Kidney epithelial cell (primary cell): ENCODE results near the gene ZBTB32. TPM values are rescaled to one million over a fixed set of nuclear protein-coding genes. Genes with fewer than 3 reads are reported as not detected.

Experiments
- DNase-seq: peaks from one replicate; pipeline ENCODE4 v3.0.0-alpha.2; 2010; ENCODE audit warnings: low read depth
- H3K27me3 ChIP-seq: 2 replicates; pipeline ENCODE4 v1.6.0; 2011; ENCODE audit warnings: low read length; ENCODE audit not compliant: control insufficient read depth, insufficient read depth
- H3K36me3 ChIP-seq: 2 replicates; pipeline ENCODE4 v1.5.1; 2011; ENCODE audit warnings: low read length; ENCODE audit not compliant: control insufficient read depth, insufficient read depth
- H3K4me3 ChIP-seq: 2 replicates; pipeline ENCODE4 v1.5.1; 2011; ENCODE audit warnings: low read depth, mild to moderate bottlenecking, control low read depth, low read length
- total RNA-seq: library from RNA; depleted of rRNA; stranded (reverse); fragments of >200 nt; gene quantifications from 2 replicates; pipeline ENCODE4 v1.2.3, GENCODE V29; 2015
- TF ChIP-seq, protein P1 (sequence below): IDR thresholded peaks from 2 replicates; pipeline ENCODE4 v1.5.1; 2011; ENCODE audit warnings: mild to moderate bottlenecking, moderate library complexity, low read length, control low read depth, inconsistent platforms; ENCODE audit not compliant: insufficient read depth, poor library complexity, severe bottlenecking

The ZBTB32 gene
- total RNA-seq, 1 donor from 2014 or later: not detected

DNA sequence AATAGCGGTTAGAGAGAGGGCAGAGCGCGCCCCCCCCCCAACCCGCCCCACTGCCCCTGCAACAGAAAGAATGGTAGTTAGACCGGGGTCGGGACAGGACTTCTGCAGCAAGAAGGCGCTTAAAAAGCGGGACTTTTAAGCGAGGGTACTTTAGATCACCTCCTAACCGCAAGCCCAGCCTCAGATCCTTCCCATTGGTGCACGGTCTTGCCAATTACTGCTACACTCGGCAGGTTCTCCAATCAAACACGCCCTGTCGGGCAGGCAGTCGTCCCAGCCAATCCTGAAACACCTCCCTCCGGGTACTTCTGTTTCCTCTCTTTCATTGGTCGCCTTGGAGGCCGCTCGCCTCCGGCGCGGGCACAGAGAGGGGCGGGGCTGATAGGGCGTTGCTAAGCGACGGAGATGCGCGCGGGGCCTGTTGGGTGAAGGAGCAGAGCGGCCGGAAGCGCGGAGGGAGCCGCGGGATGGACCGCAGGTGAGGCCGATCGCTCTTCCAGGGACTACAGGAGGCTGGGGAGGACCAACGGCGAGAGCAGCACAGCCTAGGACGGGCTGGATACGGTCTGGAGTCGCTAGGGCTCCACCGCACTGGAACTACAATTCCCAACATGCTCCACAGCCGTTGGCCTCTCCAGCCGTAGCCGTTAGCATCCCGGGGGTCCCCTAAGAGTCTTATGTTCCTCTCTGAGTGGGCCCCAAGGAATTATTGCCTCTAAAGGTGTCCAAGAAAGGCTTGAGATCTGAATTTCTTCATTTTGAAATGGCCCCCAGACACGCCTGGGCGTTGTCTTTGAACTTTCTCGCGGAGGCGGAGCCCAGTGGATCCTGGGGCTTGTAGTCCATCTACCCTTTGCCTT lies 53.6 kb downstream of the ZBTB32 start, which contains the start of gene PROSER3:
PROSER3 (plus strand) TSS at position 428 of the 860 bp plus-strand sequence; CDS start at position 468, 40 bp downstream.
- Histone ChIP-seq H3K36me3 (peaks cover 3% of the 10 kb centered on the region), H3K27me3 (no peaks in the 10 kb centered on the region), H3K4me3 (peak within 1 kb of the TSS; percentile 66)
- TF ChIP-seq, protein P1, sequence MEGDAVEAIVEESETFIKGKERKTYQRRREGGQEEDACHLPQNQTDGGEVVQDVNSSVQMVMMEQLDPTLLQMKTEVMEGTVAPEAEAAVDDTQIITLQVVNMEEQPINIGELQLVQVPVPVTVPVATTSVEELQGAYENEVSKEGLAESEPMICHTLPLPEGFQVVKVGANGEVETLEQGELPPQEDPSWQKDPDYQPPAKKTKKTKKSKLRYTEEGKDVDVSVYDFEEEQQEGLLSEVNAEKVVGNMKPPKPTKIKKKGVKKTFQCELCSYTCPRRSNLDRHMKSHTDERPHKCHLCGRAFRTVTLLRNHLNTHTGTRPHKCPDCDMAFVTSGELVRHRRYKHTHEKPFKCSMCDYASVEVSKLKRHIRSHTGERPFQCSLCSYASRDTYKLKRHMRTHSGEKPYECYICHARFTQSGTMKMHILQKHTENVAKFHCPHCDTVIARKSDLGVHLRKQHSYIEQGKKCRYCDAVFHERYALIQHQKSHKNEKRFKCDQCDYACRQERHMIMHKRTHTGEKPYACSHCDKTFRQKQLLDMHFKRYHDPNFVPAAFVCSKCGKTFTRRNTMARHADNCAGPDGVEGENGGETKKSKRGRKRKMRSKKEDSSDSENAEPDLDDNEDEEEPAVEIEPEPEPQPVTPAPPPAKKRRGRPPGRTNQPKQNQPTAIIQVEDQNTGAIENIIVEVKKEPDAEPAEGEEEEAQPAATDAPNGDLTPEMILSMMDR: no peak
- peak; percentile 98 for DNase-seq

DNA sequence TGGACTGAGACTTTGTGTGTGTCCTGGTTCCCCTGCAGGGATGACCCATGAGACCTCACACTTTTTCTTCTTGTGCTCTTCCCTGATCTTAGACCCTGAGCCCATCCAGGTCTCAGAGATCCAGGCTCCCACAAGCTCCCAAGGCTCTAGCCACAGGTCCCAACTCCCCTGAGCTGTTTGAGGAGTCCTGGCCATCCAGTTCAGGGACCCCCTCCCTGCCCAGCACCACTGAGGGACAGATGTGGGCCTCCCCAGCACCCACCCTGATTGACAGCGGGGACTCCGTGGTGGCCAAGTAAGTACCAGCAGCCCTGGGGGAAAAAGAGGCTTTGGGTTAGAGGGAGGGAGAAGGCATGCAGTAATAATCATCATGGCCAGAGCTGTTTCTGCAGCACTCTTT lies 55.3 kb downstream of the ZBTB32 start:
- Histone ChIP-seq H3K36me3 (peaks cover 3% of the 10 kb centered on the region), H3K4me3 (no peak overlapping the region), H3K27me3 (no peaks in the 10 kb centered on the region)
- DNase-seq: no peak
- TF ChIP-seq, protein P1: no peak

DNA sequence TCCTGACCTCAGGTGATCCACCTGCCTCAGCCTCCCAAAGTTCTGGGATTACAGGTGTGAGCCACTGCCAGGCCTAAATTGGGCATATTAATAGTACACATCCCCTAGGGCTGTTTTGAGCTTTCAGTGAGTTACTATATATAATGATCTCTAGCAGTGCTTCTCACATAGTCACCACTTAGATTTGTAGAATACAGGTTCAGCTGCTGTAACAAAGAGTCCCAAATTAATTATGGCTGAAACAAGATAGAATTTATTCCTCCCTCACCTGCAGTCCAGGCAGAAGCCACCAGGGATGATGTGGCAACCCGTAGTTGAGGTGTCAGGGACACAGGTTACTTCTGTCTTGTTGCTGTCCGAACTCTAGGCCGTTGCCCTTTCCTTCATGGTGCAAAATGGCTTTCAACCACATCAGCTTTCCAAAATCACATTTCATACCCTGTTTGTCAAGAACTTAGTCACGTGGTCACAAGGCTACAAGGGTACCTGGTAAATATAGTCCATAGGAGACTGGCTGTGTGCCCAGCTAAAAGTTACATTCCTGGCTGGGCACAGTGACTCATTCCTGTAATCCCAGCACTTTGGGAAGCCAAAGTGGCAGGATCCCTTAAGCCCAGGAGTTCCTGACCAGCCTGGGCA lies 56.5 kb downstream of the ZBTB32 start:
- Histone ChIP-seq H3K36me3 (peaks cover 3% of the 10 kb centered on the region), H3K4me3 (no peak overlapping the region), H3K27me3 (no peaks in the 10 kb centered on the region)
- DNase-seq: no peak
- TF ChIP-seq, protein P1: no peak

DNA sequence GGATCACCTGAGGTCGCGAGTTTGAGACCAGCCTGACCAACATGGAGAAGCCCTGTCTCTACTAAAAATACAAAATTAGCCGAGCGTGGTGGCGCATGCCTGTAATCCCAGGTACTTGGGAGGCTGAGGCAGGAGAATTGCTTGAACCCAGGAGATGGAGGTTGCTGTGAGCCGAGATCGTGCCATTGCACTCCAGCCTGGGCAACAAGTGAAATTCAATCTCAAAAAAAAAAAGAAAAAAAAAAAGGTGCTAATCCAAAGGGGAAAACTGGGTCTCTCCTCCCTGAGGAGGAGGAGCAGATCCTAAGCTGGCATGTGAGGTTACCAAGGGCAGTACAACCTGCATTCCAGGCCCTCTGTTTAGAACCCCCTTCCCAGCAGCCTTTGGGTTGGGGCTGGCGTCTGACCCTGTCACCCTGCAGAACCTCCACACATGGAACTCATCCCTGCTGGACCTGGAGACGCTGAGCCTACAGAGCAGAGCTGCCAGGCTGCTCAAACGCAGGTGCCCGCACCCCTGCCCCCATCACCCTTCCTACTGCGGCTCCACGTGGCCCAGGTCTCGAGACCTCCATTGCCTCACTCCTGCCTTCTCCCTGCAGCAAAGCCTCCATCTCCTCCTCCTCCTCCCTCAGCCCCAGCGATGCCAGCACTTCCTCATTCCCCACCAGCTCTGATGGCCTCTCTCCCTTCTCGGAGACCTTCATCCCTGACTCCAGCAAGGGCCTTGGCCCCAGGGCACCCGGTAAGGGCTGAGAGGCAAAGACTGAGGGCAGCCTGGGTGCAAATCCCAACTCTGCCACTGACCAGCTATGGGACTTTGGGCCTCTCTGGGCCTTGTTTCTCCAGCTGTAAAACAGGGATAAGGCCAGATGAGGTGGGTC lies 60.3 kb downstream of the ZBTB32 start:
- H3K27me3 ChIP-seq: no peaks in the 10 kb centered on the region
- TF ChIP-seq, protein P1: no peak
- H3K4me3 ChIP-seq: no peak overlapping the region
- H3K36me3 ChIP-seq: peaks cover 3% of the 10 kb centered on the region
- no peak for DNase-seq

Other genes with a start within 250 kb of the ZBTB32 start
- not detected in 2 replicates for gene KRTDAP, start 214.1 kb upstream of the ZBTB32 start, total RNA-seq
- gene DMKN, start 190.9 kb upstream of the ZBTB32 start, total RNA-seq: 219 and 266 TPM in 2 replicates
- not detected in 2 replicates for gene SBSN, start 176.2 kb upstream of the ZBTB32 start, total RNA-seq
- gene GAPDHS, start 171.1 kb upstream of the ZBTB32 start, total RNA-seq: not detected in 2 replicates
- 160 and 166 TPM in 2 replicates for gene TMEM147, start 158.9 kb upstream of the ZBTB32 start, total RNA-seq
- not detected in 2 replicates for gene ATP4A, start 140.9 kb upstream of the ZBTB32 start, total RNA-seq
- gene PMIS2, start 118.4 kb upstream of the ZBTB32 start, total RNA-seq: not detected in 2 replicates
- gene HAUS5, start 91.8 kb upstream of the ZBTB32 start, total RNA-seq: 12.3 and 14.1 TPM in 2 replicates
- 115 and 121 TPM in 2 replicates for gene RBM42, start 75.5 kb upstream of the ZBTB32 start, total RNA-seq
- gene ETV2, start 62.8 kb upstream of the ZBTB32 start, total RNA-seq: not detected in 2 replicates
- gene COX6B1, start 56.2 kb upstream of the ZBTB32 start, total RNA-seq: 347 and 569 TPM in 2 replicates
- not detected in 2 replicates for gene UPK1A, start 38.0 kb upstream of the ZBTB32 start, total RNA-seq
- gene KMT2B, start 13.4 kb downstream of the ZBTB32 start, total RNA-seq: 18.4 and 31.8 TPM in 2 replicates
- gene IGFLR1, start 37.9 kb downstream of the ZBTB32 start, total RNA-seq: 1.9 and 8.8 TPM in 2 replicates
- gene U2AF1L4, start 40.9 kb downstream of the ZBTB32 start, total RNA-seq: 15.5 and 17.6 TPM in 2 replicates
- 46.8 and 59.7 TPM in 2 replicates for gene PSENEN, start 41.1 kb downstream of the ZBTB32 start, total RNA-seq
- gene LIN37, start 44.0 kb downstream of the ZBTB32 start, total RNA-seq: 15.1 and 22.0 TPM in 2 replicates
- 0.17 and 0.82 TPM in 2 replicates for gene HSPB6, start 52.5 kb downstream of the ZBTB32 start, total RNA-seq
- gene PROSER3, start 53.6 kb downstream of the ZBTB32 start, total RNA-seq: 6.1 and 13.0 TPM in 2 replicates
- 2.8 and 3.5 TPM in 2 replicates for gene ARHGAP33, start 71.0 kb downstream of the ZBTB32 start, total RNA-seq
- gene PRODH2, start 108.3 kb downstream of the ZBTB32 start, total RNA-seq: not detected in 2 replicates
- gene NPHS1, start 147.9 kb downstream of the ZBTB32 start, total RNA-seq: 0.68 and 0.92 TPM in 2 replicates
- gene KIRREL2, start 152.4 kb downstream of the ZBTB32 start, total RNA-seq: 0.50 and 1.0 TPM in 2 replicates
- gene APLP1, start 164.0 kb downstream of the ZBTB32 start, total RNA-seq: 6.3 and 9.3 TPM in 2 replicates
- 6.1 and 6.2 TPM in 2 replicates for gene NFKBID, start 196.0 kb downstream of the ZBTB32 start, total RNA-seq
- gene HCST, start 198.0 kb downstream of the ZBTB32 start, total RNA-seq: not detected in 2 replicates
- gene TYROBP, start 203.7 kb downstream of the ZBTB32 start, total RNA-seq: 1.1 TPM in 1 of 2 replicates, not detected in the other
- gene LRFN3, start 231.8 kb downstream of the ZBTB32 start, total RNA-seq: 14.4 and 24.8 TPM in 2 replicates